Suprapubic skin (tissue), 4 donors: ENCODE measurements around the gene WRAP53.

Source experiments
- POLR2A ChIP-seq, 2 donors: fragments of 450-650 bp; IDR thresholded peaks; one replicate each; pipeline ENCODE4 v1.6.1; 2017; ENCODE audit warnings: antibody characterized with exemption in 2 of 2, mild to moderate bottlenecking in 2 of 2, moderate library complexity in 2 of 2
- POLR2AphosphoS5 ChIP-seq, 3 donors: sonication (generic); formaldehyde crosslinking; IDR thresholded peaks; one replicate each; pipeline ENCODE4 v1.6.1; 2017; ENCODE audit warnings: antibody characterized with exemption in 3 of 3
- TF ChIP-seq, protein P1 (sequence below), 2 donors: fragments of 200-600 bp in 1 of 2; fragments of 450-650 bp in 1 of 2; sonication (generic) in 1 of 2; IDR thresholded peaks; one replicate each; pipeline ENCODE4 v1.5.1; 2016 to 2019; ENCODE audit warnings: antibody characterized with exemption in 2 of 2, mild to moderate bottlenecking in 1 of 2, moderate library complexity in 1 of 2

DNA sequence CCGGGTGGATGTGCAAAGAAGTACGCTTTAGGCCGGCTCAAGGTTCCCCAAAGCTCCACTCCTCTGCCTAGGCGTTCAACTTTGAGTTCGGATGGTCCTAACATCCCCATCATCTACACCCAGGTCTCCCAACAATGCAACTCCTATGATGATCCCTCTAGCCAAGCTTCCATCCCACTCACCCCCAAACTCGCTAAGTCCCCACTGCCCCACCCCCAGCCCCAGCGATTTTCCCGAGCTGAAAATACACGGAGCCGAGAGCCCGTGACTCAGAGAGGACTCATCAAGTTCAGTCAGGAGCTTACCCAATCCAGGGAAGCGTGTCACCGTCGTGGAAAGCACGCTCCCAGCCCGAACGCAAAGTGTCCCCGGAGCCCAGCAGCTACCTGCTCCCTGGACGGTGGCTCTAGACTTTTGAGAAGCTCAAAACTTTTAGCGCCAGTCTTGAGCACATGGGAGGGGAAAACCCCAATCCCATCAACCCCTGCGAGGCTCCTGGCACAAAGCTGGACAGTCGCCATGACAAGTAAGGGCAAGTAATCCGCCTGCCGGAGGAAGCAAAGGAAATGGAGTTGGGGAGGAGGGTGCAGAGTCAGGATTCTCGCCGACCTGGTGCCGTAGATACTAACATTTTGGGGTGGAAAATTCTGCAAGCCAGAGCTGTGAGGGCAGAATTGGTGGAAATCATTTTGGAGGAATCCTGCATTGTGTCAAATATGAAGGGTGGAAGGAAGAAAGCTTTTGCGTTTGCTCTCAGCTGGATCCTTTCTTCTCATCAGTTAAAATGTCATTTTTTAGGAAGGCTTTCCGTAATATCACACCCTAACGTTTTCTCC lies 987 bp upstream of the WRAP53 start, which contains the start of gene TP53:
- TF ChIP-seq POLR2A (IDR thresholded peaks at IDR 0.05) (peak in 1 of 2 donors; percentile 59), POLR2AphosphoS5 (IDR thresholded peaks at IDR 0.05) (peak; percentile 73 to 97 (median 92))
- TF ChIP-seq, protein P1, sequence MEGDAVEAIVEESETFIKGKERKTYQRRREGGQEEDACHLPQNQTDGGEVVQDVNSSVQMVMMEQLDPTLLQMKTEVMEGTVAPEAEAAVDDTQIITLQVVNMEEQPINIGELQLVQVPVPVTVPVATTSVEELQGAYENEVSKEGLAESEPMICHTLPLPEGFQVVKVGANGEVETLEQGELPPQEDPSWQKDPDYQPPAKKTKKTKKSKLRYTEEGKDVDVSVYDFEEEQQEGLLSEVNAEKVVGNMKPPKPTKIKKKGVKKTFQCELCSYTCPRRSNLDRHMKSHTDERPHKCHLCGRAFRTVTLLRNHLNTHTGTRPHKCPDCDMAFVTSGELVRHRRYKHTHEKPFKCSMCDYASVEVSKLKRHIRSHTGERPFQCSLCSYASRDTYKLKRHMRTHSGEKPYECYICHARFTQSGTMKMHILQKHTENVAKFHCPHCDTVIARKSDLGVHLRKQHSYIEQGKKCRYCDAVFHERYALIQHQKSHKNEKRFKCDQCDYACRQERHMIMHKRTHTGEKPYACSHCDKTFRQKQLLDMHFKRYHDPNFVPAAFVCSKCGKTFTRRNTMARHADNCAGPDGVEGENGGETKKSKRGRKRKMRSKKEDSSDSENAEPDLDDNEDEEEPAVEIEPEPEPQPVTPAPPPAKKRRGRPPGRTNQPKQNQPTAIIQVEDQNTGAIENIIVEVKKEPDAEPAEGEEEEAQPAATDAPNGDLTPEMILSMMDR (IDR thresholded peaks at IDR 0.05) = no peak
